Neutrophil (primary cell): ENCODE results near the gene GIMAP8.

Source experiments
- H3K27ac ChIP-seq: fragments of 200-600 bp; sonication (generic); 2 replicates; pipeline ENCODE4 v1.5.1; 2016; ENCODE audit warnings: mild to moderate bottlenecking, moderate library complexity
- H3K27me3 ChIP-seq: fragments of 200-600 bp; sonication (generic); 2 replicates; pipeline ENCODE4 v1.6.0; 2016; ENCODE audit warnings: mild to moderate bottlenecking
- H3K36me3 ChIP-seq: fragments of 200-600 bp; sonication (generic); 2 replicates; pipeline ENCODE4 v1.5.1; 2017
- H3K4me1 ChIP-seq, 2 experiments: fragments of 200-600 bp in 1 of 2; sonication (generic) in 1 of 2; 1 replicate in 1 of 2; 2 replicates in 1 of 2; pipeline versions ENCODE4 v1.5.1 to v1.6.1; 2013 to 2016; ENCODE audit warnings: low read depth in 1 of 2, low read length in 1 of 2, mild to moderate bottlenecking in 1 of 2, moderate library complexity in 1 of 2; ENCODE audit not compliant: control insufficient read depth in 1 of 2, insufficient read depth in 1 of 2
- H3K4me3 ChIP-seq, 2 experiments: fragments of 200-600 bp in 1 of 2; sonication (generic) in 1 of 2; 1 replicate in 1 of 2; 2 replicates in 1 of 2; pipeline ENCODE4 v1.5.1; 2013 to 2016; ENCODE audit warnings: low read depth in 1 of 2, low read length in 1 of 2, mild to moderate bottlenecking in 1 of 2, moderate library complexity in 1 of 2
- H3K9me3 ChIP-seq: fragments of 200-600 bp; sonication (generic); 2 replicates; pipeline ENCODE4 v1.5.1; 2016
- TF ChIP-seq, protein P1 (sequence below): fragments of 200-600 bp; sonication (generic); IDR thresholded peaks from 2 replicates; pipeline ENCODE4 v1.5.1; 2016; ENCODE audit warnings: antibody characterized with exemption

Gene GIMAP8

DNA sequence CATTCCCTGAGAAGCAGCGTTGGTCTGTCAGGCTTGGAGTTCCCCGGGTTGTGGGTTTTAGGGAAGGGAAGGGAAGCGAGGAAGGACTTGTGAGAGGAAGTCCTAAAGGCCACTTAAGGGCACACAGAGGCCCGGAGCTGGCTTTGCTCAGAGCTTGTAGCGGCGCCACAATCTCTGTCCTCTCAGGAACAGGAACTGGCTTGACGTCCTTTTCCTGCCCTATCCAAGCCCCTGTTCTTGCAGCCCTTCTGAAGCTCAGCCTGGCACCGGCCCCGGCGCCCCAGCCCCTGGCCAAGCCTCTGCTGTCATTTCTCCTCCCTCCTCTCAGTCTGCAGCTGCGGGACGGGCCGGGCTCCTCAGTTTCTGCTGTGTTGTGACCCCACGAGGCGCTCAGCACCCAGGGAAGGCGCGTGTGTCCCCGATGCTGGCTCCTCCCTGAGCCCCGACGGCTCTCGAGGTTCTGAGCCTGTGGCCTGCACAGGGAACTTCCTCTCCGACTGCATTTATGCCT lies at the start of gene GIMAP8:
Gene GIMAP8 (plus strand): TSS at position 140 of the 511 bp plus-strand sequence. CDS start 16,069 bp downstream, outside the sequence.
- H3K27ac ChIP-seq: peak within 1 kb of the TSS; percentile 84

DNA sequence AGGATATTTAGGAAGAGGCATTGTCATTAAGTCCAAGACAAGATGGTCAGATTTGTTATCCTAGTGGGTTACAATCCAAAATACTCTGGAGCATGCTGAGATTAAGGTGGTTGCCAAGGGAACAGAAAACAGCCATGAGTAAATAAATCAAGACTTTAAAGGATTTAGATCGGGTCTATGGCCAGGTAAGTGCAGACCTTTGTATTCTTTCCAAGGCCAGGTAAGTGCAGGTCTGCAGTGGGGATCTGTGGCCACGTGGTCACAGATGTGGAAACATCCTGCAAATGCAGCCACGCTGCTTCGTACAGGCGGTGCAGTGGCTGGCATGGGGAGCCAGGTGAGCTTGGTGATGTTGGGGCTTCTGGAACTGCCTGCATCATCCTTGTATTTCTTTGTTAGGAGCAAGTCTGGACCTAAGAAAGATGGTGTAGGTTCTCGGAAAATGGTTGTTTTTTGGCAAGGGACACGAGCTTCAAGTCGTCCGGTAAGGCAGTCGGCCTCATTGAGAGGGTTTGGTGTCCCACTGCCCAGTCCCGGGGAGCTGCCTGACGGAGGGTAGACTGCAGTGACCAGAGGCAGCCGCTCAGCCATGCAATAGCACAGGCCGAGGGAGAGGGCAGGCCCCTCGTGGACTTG lies 49.5 kb upstream of the GIMAP8 start:
- Histone ChIP-seq H3K27me3 (peaks cover 13% of the 10 kb centered on the region), H3K9me3 (no peaks in the 10 kb centered on the region), H3K36me3 (peaks cover 30% of the 10 kb centered on the region), H3K4me1 (peaks cover 8 to 14% of the 10 kb centered on the region in 2 experiments), H3K27ac (no peak overlapping the region), H3K4me3 (no peak overlapping the region)
- TF ChIP-seq, protein P1, sequence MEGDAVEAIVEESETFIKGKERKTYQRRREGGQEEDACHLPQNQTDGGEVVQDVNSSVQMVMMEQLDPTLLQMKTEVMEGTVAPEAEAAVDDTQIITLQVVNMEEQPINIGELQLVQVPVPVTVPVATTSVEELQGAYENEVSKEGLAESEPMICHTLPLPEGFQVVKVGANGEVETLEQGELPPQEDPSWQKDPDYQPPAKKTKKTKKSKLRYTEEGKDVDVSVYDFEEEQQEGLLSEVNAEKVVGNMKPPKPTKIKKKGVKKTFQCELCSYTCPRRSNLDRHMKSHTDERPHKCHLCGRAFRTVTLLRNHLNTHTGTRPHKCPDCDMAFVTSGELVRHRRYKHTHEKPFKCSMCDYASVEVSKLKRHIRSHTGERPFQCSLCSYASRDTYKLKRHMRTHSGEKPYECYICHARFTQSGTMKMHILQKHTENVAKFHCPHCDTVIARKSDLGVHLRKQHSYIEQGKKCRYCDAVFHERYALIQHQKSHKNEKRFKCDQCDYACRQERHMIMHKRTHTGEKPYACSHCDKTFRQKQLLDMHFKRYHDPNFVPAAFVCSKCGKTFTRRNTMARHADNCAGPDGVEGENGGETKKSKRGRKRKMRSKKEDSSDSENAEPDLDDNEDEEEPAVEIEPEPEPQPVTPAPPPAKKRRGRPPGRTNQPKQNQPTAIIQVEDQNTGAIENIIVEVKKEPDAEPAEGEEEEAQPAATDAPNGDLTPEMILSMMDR: no peak

More for the DNA sequence above, at the start of gene GIMAP8:
- TF ChIP-seq, protein P1: no peak
- Histone ChIP-seq H3K4me1 (peaks cover 40 to 45% of the 10 kb centered on the region in 2 experiments), H3K36me3 (no peaks in the 10 kb centered on the region), H3K9me3 (no peaks in the 10 kb centered on the region), H3K27me3 (no peaks in the 10 kb centered on the region), H3K4me3 (peak within 1 kb of the TSS; percentile 57 to 59)

DNA sequence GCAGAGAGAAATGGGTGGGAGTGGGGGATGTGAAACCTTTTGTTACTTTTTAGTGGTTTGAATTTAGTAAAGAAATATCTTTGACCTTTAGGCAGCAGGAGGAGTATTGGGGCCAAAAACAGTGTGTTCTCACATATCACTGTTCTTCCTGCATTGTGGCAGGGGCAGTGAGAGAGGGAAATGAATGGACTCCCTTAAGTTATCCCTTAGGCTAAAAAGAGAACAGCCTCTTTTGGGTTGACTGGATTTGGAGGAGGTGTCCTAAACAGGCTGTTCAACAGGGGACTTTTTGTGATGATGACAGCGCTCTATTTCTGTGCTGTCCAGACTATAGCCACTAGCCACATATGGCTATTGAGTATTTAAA lies 49.0 kb upstream of the GIMAP8 start:
- no peak overlapping the region for H3K4me3 ChIP-seq
- peaks cover 10 to 14% of the 10 kb centered on the region in 2 experiments for H3K4me1 ChIP-seq
- TF ChIP-seq, protein P1: no peak
- no peaks in the 10 kb centered on the region for H3K9me3 ChIP-seq
- peaks cover 16% of the 10 kb centered on the region for H3K27me3 ChIP-seq
- H3K36me3 ChIP-seq: peaks cover 29% of the 10 kb centered on the region
- no peak overlapping the region for H3K27ac ChIP-seq

DNA sequence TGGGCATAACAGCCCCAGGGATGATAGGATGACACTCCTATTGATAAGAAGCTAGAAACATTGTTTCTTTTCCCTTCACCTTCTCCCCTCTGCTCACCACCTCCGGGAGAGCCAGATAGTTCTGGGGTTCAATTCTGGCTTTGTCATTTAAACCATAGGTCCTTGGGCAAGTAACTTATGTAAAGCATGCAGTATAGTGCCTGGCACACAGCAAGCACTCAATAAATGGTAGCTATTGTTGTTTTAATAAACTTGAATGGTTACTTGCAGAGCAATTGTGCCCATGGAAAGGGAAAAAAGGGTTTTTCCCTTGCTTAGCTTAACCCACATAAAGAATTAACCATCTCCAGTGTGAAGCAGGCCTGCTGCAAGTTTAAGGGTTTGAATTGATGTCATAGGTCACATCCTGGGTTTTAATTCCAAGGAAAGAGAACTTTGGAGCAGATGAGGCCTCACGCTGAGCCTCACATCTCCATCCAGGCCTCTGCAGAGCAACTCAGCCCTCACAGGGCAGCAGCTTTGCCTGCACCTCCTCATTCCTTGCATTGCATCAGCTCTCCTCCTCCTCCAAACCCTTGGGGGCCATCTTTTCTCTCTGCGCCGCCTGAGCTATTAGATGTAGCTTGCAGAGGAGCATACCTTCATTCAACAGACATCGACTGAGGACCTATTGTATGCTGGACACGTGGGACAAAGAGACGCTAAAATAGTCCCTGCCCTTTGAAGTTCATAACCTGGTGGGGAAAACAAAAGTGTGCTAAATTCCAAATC lies 48.4 kb upstream of the GIMAP8 start:
- TF ChIP-seq, protein P1: no peak
- peaks cover 10 to 14% of the 10 kb centered on the region in 2 experiments for H3K4me1 ChIP-seq

DNA sequence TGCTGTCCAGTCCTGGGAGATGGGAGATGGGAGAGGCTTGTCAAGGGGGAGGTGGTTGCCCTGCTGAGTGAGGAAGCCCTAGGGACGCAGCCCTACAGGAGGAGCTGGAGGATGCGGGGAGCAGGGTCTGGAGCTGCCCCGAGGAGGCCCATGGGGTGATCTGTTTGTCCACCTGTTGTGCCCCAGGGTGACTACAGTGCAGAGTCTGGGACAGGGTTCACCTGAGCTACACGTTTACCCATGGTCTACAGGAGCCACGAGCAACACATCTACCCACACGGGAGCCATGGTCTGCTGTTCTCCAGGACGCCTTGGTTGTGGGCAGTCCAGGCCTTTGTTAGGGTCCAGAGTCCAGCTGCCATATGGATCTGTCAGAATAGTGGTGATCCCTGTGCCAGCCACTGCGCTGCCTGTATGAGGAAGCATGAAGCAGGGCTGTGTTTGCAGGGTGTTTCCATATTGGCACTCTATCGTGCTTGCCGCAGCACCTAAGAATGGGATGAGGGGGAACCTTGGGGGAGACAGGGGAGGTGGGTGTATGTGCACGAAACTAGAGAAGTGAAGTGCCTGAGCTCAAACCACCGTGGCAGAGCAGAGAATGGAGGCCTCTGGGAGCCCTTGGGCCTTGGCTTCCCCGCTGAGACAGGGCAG lies 47.6 kb upstream of the GIMAP8 start:
- H3K4me1 ChIP-seq: peaks cover 10 to 14% of the 10 kb centered on the region in 2 experiments
- TF ChIP-seq, protein P1: no peak
- H3K27me3 ChIP-seq: peaks cover 16% of the 10 kb centered on the region
- no peak overlapping the region for H3K27ac ChIP-seq
- no peak overlapping the region for H3K4me3 ChIP-seq
- H3K36me3 ChIP-seq: peaks cover 18% of the 10 kb centered on the region
- H3K9me3 ChIP-seq: no peaks in the 10 kb centered on the region

More for the DNA sequence above, 48.4 kb upstream of the GIMAP8 start:
- Histone ChIP-seq H3K9me3 (no peaks in the 10 kb centered on the region), H3K4me3 (no peak overlapping the region), H3K27me3 (peaks cover 16% of the 10 kb centered on the region), H3K36me3 (peaks cover 23% of the 10 kb centered on the region), H3K27ac (no peak overlapping the region)
